GM12801 (cell line): Measurements from ENCODE around the gene CTSD.

Source experiments
- TF ChIP-seq, protein P1 (sequence below): IDR thresholded peaks from one replicate; pipeline ENCODE4 v1.5.1; 2011; ENCODE audit warnings: control low read depth; ENCODE audit not compliant: insufficient read length; ENCODE audit errors: extremely low read depth

CTSD gene

DNA sequence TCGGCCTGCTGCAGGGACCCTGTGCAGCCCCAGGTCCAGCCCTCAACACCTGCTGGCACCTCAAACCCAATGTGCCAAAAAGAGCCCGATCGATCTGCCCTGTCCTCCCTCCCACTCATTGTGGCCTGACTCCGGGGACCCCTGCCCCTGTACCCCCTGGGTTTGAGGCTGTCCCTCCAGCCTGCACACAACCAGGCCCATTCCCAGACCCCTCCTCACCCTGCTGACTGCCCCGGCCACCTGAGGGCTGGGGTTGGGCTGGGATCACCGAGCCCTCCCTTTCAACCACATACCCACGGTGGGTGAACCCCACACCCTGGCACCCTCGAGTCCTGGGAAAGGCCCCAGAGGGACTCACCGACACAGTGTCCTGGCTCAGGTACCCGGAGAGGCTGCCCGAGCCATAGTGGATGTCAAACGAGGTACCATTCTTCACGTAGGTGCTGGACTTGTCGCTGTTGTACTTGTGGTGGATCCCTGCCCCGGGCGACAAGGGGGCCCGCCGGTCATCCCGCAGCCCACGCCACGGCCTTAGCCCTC, 5.0 kb downstream of the CTSD start:
- TF ChIP-seq, protein P1, sequence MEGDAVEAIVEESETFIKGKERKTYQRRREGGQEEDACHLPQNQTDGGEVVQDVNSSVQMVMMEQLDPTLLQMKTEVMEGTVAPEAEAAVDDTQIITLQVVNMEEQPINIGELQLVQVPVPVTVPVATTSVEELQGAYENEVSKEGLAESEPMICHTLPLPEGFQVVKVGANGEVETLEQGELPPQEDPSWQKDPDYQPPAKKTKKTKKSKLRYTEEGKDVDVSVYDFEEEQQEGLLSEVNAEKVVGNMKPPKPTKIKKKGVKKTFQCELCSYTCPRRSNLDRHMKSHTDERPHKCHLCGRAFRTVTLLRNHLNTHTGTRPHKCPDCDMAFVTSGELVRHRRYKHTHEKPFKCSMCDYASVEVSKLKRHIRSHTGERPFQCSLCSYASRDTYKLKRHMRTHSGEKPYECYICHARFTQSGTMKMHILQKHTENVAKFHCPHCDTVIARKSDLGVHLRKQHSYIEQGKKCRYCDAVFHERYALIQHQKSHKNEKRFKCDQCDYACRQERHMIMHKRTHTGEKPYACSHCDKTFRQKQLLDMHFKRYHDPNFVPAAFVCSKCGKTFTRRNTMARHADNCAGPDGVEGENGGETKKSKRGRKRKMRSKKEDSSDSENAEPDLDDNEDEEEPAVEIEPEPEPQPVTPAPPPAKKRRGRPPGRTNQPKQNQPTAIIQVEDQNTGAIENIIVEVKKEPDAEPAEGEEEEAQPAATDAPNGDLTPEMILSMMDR = no peak

DNA sequence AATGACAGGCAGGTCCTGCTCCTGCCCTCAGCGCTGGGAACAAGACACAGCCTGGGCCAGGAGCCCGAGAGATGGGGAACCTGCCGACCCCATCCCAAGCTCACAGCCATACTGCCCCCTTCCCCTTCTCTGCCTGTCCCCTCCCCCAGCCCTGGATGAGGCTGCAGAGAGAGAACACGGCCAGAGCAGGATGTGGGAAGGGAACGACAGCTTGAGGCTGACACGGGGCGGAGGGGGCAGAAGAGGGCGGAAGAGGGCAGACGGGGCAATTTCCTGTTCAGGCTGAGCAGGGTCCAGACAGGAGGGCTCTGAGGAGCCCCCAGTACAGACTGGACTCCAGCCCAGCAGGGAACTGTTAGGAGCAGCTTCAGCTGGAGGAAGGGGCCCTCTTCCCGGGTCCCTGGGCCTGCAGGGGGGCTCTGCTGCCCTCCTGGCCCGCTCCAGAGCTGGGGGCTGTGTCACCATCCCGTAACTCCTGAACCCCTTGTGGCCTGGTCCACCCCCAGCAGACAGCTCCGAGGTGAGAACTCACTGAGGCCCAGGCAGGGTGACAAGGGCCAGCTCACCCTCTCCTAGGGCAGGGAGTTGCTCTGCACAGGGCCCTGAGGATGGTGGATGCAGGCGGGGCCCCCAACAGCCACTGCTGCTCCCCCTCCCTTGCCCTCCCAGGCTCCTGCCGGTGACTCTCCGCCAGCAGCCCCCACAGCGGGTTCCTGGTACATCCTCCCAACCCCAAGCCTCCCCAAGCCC, 5.7 kb downstream of the CTSD start:
- TF ChIP-seq, protein P1 = no peak

DNA sequence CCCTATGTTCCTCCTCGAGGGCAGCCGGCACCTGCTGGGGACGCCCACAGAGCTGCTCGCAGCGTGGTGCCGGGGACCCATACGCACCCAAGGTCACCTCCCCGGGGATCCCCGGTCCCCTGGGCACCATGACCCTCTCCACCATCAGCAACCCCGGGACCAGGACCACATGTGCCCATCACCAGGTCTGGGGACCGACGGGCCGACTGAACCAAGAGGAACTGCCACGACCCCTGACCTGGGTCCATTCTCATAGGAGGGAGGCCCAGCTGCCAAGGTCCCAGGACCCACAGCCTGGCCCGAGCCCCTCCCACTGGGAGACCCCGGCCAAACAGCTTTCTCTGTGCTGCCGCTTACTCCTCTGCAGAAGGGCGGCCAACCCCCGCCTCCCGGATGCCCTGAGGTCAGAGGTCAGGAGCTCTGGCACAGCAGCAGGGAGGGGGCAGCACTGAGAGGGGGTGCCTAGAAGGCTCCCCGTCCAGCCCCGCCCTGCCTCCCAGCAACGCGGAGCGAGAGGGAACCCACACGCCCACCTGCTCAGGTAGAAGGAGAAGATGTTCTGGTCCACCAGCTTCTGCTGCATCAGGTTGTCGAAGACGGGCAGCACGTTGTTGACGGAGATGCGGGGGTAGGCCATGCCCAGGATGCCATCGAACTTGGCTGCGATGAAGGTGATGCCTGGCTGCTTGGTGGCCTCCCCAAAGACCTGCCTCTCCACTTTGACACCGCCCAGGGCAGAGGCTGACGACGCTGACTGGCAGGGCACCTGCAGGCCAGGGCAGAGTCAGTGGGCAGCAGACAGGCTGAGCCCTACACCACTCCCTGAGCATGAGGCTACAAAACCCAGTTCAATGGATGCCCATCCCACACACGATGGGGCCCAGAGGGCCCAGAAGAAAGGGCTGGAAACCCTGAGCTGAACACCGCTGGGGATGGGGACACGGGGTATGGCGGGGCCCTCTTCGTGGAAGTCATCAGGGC, 6.6 kb downstream of the CTSD start:
- TF ChIP-seq, protein P1 = no peak

GRCh38 chr11:1755692-1756561, 7.8 kb downstream of the CTSD start:
- TF ChIP-seq, protein P1 = no peak

DNA sequence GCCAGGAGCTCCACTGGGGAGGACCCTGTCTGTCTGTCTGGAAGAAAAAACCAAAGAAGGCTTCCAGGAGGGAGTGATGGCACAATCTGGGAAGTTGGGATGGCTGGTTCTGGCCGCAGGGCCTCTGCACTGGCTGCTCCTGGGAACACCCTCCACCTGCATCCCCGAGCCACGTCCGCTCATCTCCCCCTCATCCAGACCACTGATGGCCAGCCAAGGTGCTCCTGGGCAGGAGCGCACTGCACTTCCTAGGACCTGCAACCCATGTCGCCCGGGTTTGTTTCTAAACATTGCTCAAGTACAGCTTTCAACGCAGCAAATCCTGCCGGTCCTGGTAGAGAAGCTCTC, 8.4 kb downstream of the CTSD start:
- TF ChIP-seq, protein P1 = no peak

DNA sequence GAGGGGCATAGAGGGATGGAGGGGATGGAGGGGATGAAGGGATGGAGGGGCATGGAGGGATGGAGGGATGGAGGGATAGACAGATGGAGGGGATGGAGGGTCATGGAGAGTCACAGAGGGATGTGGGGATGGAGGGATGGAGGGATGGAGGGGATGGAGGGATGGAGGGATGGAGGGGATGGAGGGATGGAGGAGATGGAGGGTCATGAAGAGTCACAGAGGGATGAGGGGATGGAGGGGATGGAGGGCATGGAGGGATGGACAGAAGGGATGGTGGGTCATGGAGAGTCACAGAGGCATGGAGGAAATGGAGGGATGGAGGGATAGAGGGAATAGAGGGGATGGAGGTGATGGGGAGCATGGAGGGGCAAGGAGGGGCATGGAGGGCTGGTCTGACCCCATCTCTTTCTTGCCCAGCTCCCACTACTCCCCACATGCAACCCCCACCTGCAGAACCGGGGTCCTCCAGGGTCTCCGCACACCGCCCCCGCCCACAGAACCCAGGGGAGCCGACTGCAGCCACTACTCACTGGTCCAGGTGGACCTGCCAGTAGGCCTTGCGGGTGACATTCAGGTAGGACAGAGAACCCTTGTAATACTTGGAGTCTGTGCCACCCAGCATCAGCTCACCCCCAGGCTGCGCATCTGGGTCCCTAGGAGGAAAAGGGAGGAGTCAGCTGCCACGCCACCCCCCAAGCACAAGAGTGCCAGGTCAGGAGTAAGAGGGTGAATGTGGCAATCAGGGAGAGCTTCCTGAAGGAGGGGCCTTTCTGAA, 9.2 kb downstream of the CTSD start:
- TF ChIP-seq, protein P1 = no peak
